DND-41 (cell line): ENCODE measurements around the gene INHBB.

Experiments used
- ATAC-seq: fragments of 200-7000 bp; cut with Tn5 transposase; 3 replicates; pipeline ENCODE4 v1.9.1; 2021; ENCODE audit warnings: low read depth; ENCODE audit not compliant: insufficient read depth
- DNase-seq: peaks from one replicate; pipeline ENCODE4 v3.0.0-alpha.2; 2020
- H2AFZ ChIP-seq: 2 replicates; pipeline ENCODE4 v1.6.0; 2012; ENCODE audit warnings: low read depth, low read length
- H3K27ac ChIP-seq: 2 replicates; pipeline ENCODE4 v1.5.1; 2012; ENCODE audit warnings: low read length, inconsistent platforms
- H3K27me3 ChIP-seq: fragments of 200-600 bp; sonication (generic); 2 replicates; pipeline ENCODE4 v1.6.0; 2012; ENCODE audit warnings: low read length, mild to moderate bottlenecking, inconsistent platforms; ENCODE audit not compliant: insufficient read depth, poor library complexity
- H3K36me3 ChIP-seq: 2 replicates; pipeline ENCODE4 v1.5.1; 2012; ENCODE audit warnings: low read length, inconsistent platforms; ENCODE audit not compliant: insufficient read depth
- H3K4me1 ChIP-seq: 2 replicates; pipeline ENCODE4 v1.5.1; 2012; ENCODE audit warnings: mild to moderate bottlenecking, low read length; ENCODE audit not compliant: insufficient read depth
- H3K4me2 ChIP-seq: 2 replicates; pipeline ENCODE4 v1.6.0; 2012; ENCODE audit warnings: mild to moderate bottlenecking, moderate library complexity, low read length, inconsistent platforms; ENCODE audit not compliant: insufficient read depth
- H3K4me3 ChIP-seq, 2 experiments: fragments of 200-600 bp in 1 of 2; shearing (Covaris generic) in 1 of 2; 2 replicates each; pipeline ENCODE4 v1.5.1; 2012 to 2016; ENCODE audit warnings: inconsistent platforms in 2 of 2, low read length in 2 of 2, mild to moderate bottlenecking in 2 of 2, low read depth in 1 of 2, moderate library complexity in 1 of 2
- H3K79me2 ChIP-seq: 2 replicates; pipeline ENCODE4 v1.6.0; 2012; ENCODE audit warnings: low read length, inconsistent platforms; ENCODE audit not compliant: insufficient read depth
- H3K9ac ChIP-seq: 2 replicates; pipeline ENCODE4 v1.6.0; 2012; ENCODE audit warnings: low read depth, mild to moderate bottlenecking, inconsistent platforms, low read length, moderate library complexity
- H3K9me3 ChIP-seq: 2 replicates; pipeline ENCODE4 v1.5.1; 2012; ENCODE audit warnings: low read length, moderate library complexity, mild to moderate bottlenecking, inconsistent platforms; ENCODE audit not compliant: insufficient read depth, severe bottlenecking
- H4K20me1 ChIP-seq: 2 replicates; pipeline ENCODE4 v1.6.0; 2012; ENCODE audit warnings: low read length; ENCODE audit not compliant: insufficient read depth
- CTCF ChIP-seq: IDR thresholded peaks from 2 replicates; pipeline ENCODE4 v1.5.1; 2012; ENCODE audit warnings: borderline replicate concordance, low read length, moderate library complexity, mild to moderate bottlenecking; ENCODE audit not compliant: poor library complexity, severe bottlenecking; ENCODE audit errors: extremely low read depth
- EZH2 ChIP-seq: IDR thresholded peaks from 3 replicates; pipeline ENCODE4 v1.6.1; 2012; ENCODE audit warnings: borderline replicate concordance, low read depth, mild to moderate bottlenecking, moderate library complexity, low read length, inconsistent platforms; ENCODE audit not compliant: severe bottlenecking

INHBB gene

DNA sequence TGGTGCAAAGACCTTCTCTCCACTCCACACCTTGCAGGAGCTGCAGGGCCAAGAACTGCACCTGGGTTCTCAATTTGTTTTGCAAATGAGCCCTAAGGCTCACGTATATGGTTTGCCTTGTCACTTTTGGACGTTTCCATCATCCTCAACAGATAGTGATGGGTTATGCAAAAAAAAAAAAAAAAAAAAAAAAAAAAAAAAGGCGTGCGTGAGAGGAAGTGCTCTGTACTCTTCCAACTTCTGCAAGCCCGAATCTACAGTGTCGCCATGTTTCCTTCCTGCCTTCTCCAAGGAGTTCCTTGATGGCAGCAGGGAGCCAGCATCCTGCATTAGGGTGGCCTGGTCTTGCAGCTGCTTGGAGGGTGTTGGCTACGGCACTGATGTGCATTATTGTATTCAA, 4.0 kb upstream of the INHBB start:
- Histone ChIP-seq H4K20me1 (no peaks in the 10 kb centered on the region), H3K27ac (no peak overlapping the region), H3K79me2 (no peaks in the 10 kb centered on the region), H3K4me3 (no peak overlapping the region), H2AFZ (no peak overlapping the region), H3K4me2 (no peak overlapping the region), H3K4me1 (no peaks in the 10 kb centered on the region), H3K9me3 (no peaks in the 10 kb centered on the region), H3K9ac (no peak overlapping the region), H3K27me3 (no peaks in the 10 kb centered on the region), H3K36me3 (no peaks in the 10 kb centered on the region)
- ATAC-seq, result no peak
- DNase-seq, result no peak
- TF ChIP-seq CTCF (no peak), EZH2 (no peak)

DNA sequence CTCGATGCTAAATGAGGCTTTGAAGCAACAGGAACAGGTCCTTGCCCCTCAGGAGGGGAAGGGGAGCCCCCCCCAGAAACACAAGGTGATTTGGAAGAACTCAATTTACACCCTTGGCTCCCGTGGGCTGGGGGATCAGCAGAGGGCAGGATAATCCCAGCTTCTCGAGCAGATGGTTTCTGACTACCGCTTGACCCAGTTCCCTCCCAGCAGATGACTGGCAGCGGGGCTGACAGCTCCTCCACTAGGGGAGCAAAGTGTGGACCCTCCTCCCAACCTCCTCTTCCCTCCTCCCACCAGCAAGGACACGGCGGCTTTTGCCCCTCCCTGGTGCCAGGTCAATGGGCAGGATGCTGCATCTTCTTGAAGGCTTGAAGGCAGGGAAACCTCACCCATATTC, 3.5 kb upstream of the INHBB start:
- H3K27ac ChIP-seq, result no peak overlapping the region
- no peaks in the 10 kb centered on the region for H3K9me3 ChIP-seq
- no peak for ATAC-seq
- no peak overlapping the region for H3K4me3 ChIP-seq
- H3K36me3 ChIP-seq, result no peaks in the 10 kb centered on the region
- TF ChIP-seq EZH2 (no peak), CTCF (no peak)
- no peaks in the 10 kb centered on the region for H3K79me2 ChIP-seq
- no peaks in the 10 kb centered on the region for H3K4me1 ChIP-seq
- H3K9ac ChIP-seq, result no peak overlapping the region
- H3K4me2 ChIP-seq, result no peak overlapping the region
- H3K27me3 ChIP-seq, result no peaks in the 10 kb centered on the region
- no peaks in the 10 kb centered on the region for H4K20me1 ChIP-seq
- no peak for DNase-seq
- no peak overlapping the region for H2AFZ ChIP-seq

GRCh38 chr2:120343100-120343432, 2.9 kb upstream of the INHBB start:
- H3K79me2 ChIP-seq, result no peaks in the 10 kb centered on the region
- no peak overlapping the region for H3K27ac ChIP-seq
- H3K4me1 ChIP-seq, result no peaks in the 10 kb centered on the region
- no peaks in the 10 kb centered on the region for H4K20me1 ChIP-seq
- H2AFZ ChIP-seq, result no peak overlapping the region
- H3K9me3 ChIP-seq, result no peaks in the 10 kb centered on the region
- no peaks in the 10 kb centered on the region for H3K36me3 ChIP-seq
- DNase-seq, result no peak
- H3K27me3 ChIP-seq, result no peaks in the 10 kb centered on the region
- H3K4me2 ChIP-seq, result no peak overlapping the region
- H3K4me3 ChIP-seq, result no peak overlapping the region
- no peak overlapping the region for H3K9ac ChIP-seq
- no peak for TF ChIP-seq EZH2
- no peak for TF ChIP-seq CTCF
- no peak for ATAC-seq

GRCh38 chr2:120343433-120344105, 2.4 kb upstream of the INHBB start:
- TF ChIP-seq EZH2 (no peak), CTCF (no peak)
- ATAC-seq (no peak), DNase-seq (no peak)
- Histone ChIP-seq H3K9ac (no peak overlapping the region), H3K9me3 (no peaks in the 10 kb centered on the region), H3K4me1 (no peaks in the 10 kb centered on the region), H4K20me1 (no peaks in the 10 kb centered on the region), H3K36me3 (no peaks in the 10 kb centered on the region), H3K4me2 (no peak overlapping the region), H3K27me3 (no peaks in the 10 kb centered on the region), H3K79me2 (no peaks in the 10 kb centered on the region), H3K4me3 (no peak overlapping the region), H2AFZ (no peak overlapping the region), H3K27ac (no peak overlapping the region)
